ENCODE measurements around the gene PCSK7. TPM values are rescaled to one million over a fixed set of nuclear protein-coding genes. Genes with fewer than 3 reads are reported as not detected.

The PCSK7 gene
- total and polyA plus RNA-seq, 2 donors (not counting 3 experiments of a cell fraction or from before 2014, with no cell fraction given): 40.8 to 72.7 TPM

DNA sequence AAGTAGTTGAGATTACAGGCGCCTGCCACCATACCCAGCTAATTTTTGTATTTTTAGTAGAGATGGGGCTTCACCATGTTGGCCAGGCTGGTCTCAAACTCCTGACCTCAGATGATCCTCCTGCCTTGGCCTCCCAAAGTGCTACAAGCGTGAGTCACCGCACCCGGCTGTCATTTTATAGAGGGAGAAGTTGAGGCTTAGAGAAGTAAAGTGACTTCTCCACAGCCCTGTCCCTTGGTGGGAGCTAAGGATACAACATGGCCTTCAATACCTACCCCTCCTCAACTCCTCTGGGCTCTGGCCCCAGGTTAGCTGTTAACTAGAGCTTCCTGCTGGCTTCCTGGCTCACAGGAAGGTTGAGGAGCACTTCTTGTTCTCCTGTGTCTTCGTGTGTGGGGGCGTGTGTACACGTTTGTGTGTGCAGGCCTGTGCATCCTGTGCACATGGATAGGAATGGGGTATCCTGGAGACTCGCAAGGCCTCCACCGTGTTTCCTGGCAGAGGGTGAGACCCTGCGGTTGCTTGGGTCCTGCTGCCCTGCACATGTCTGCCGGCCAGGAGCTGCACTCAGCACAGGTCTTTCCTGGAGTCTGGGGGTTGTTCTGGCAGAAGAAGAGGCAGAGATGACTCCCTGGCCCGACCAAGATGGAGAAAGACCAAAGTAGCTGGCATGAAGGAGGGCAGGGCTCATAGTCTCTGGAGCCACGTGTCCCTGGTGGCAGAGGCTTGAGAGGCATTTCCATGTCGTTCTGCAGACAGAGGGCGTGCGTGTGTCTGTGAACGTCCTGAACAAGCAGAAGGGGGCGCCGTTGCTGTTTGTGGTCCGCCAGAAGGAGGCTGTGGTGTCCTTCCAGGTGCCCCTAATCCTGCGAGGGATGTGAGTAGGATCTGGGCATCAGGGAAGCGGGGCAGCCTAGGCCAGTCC lies 51.0 kb downstream of the PCSK7 start:
- no peak overlapping the region for H3K27ac ChIP-seq (ENCODE audit: insufficient read depth, low read depth, low read length)
- intact Hi-C loops (cut with micrococcal nuclease): loop anchor here (1.0 kb wide), 2 partner anchors 45 to 50 kb away; no protein-coding TSS in a partner anchor
- dilution Hi-C loops (cut with MboI; ENCODE audit: extremely low pct_ligation_motif_present, low sequenced_read_pairs): no loop called here
- H3K9ac ChIP-seq (replicated peaks; ENCODE audit: extremely low read depth, insufficient read depth, low read length): no peak overlapping the region
- H3K4me2 ChIP-seq (ENCODE audit: insufficient read depth, low read length): no peak overlapping the region
- no peaks in the 10 kb centered on the region for H3K9me1 ChIP-seq (replicated peaks; ENCODE audit: control insufficient read depth, extremely low read depth, insufficient read depth, low read length)
- CTCF ChIA-PET: interaction anchor here (0.7 to 5.8 kb wide), 19 partner anchors 8 to 390 kb away, joined by 3 to 90 read pairs (median 4); partner anchors contain the start of genes APOA5, PAFAH1B2, PCSK7 and RNF214
- no peaks in the 10 kb centered on the region for H3K79me2 ChIP-seq (ENCODE audit: control insufficient read depth, insufficient read depth, low read length)
- FAIRE-seq: peak; percentile 81
- POLR2A ChIA-PET: interaction anchor here (0.7 to 1.1 kb wide), 2 partner anchors 46 to 121 kb away, joined by 3 read pairs; no protein-coding TSS in a partner anchor
- no peaks in the 10 kb centered on the region for H4K20me1 ChIP-seq (replicated peaks; ENCODE audit: control insufficient read depth, extremely low read depth, insufficient read depth, low read length)
- no peaks in the 10 kb centered on the region for H3K9me3 ChIP-seq (replicated peaks; ENCODE audit: control insufficient read depth, insufficient read depth, low read length)
- H3K27me3 ChIP-seq (ENCODE audit: control insufficient read depth in 2 of 2, insufficient read depth in 2 of 2, low read length in 2 of 2): no peaks in the 10 kb centered on the region
- DNase-seq (ENCODE audit: low read depth, low spot score): peak; percentile 65
- no peak overlapping the region for H3K4me3 ChIP-seq (replicated peaks in 1 of 3; ENCODE audit: insufficient read depth in 1 of 3, low read depth in 1 of 3, low read length in 3 of 3)
- H2AFZ ChIP-seq (ENCODE audit: low read depth, low read length): peak overlapping the region; percentile 16
- TF ChIP-seq POLR2A (IDR thresholded peaks at IDR 0.05; ENCODE audit: low read depth, low read length) (no peak), FOS (IDR thresholded peaks at IDR 0.05; ENCODE audit: borderline replicate concordance, insufficient read depth, low read length) (no peak), GATA2 (IDR thresholded peaks at IDR 0.05; ENCODE audit: insufficient read depth, insufficient read length, low read depth, low read length) (no peak), POLR2AphosphoS5 (IDR thresholded peaks at IDR 0.05; ENCODE audit: insufficient read depth, low read depth, low read length) (no peak), MYC (IDR thresholded peaks at IDR 0.05; ENCODE audit: low read depth, low read length) (peak; percentile 66), JUN (IDR thresholded peaks at IDR 0.05; ENCODE audit: borderline replicate concordance, insufficient read depth, insufficient read length, low read depth) (no peak), EZH2 (IDR thresholded peaks at IDR 0.05; ENCODE audit: borderline replicate concordance, low read depth, low read length, severe bottlenecking) (no peak)
- TF ChIP-seq, protein P1, sequence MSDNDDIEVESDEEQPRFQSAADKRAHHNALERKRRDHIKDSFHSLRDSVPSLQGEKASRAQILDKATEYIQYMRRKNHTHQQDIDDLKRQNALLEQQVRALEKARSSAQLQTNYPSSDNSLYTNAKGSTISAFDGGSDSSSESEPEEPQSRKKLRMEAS (IDR thresholded peaks at IDR 0.05; ENCODE audit: insufficient read depth, insufficient read length): peak; percentile 78
- TF ChIP-seq, protein P2, sequence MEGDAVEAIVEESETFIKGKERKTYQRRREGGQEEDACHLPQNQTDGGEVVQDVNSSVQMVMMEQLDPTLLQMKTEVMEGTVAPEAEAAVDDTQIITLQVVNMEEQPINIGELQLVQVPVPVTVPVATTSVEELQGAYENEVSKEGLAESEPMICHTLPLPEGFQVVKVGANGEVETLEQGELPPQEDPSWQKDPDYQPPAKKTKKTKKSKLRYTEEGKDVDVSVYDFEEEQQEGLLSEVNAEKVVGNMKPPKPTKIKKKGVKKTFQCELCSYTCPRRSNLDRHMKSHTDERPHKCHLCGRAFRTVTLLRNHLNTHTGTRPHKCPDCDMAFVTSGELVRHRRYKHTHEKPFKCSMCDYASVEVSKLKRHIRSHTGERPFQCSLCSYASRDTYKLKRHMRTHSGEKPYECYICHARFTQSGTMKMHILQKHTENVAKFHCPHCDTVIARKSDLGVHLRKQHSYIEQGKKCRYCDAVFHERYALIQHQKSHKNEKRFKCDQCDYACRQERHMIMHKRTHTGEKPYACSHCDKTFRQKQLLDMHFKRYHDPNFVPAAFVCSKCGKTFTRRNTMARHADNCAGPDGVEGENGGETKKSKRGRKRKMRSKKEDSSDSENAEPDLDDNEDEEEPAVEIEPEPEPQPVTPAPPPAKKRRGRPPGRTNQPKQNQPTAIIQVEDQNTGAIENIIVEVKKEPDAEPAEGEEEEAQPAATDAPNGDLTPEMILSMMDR (IDR thresholded peaks at IDR 0.05; ENCODE audit: extremely low read depth in 1 of 2, insufficient read depth in 1 of 2, low read depth in 1 of 2, low read length in 2 of 2): peak; percentile 73 to 94
- H3K36me3 ChIP-seq (ENCODE audit: control insufficient read depth in 2 of 2, extremely low read depth in 1 of 2, insufficient read depth in 2 of 2, low read length in 2 of 2): peaks cover 0 to 5% of the 10 kb centered on the region in 2 experiments
- no TSS peak for BruUV-seq (replicated peaks)
- peaks cover 18% of the 10 kb centered on the region for H3K4me1 ChIP-seq (ENCODE audit: control insufficient read depth, extremely low read depth, insufficient read depth, low read length)
